ENCODE results near the gene PEG3.

PEG3 gene

DNA sequence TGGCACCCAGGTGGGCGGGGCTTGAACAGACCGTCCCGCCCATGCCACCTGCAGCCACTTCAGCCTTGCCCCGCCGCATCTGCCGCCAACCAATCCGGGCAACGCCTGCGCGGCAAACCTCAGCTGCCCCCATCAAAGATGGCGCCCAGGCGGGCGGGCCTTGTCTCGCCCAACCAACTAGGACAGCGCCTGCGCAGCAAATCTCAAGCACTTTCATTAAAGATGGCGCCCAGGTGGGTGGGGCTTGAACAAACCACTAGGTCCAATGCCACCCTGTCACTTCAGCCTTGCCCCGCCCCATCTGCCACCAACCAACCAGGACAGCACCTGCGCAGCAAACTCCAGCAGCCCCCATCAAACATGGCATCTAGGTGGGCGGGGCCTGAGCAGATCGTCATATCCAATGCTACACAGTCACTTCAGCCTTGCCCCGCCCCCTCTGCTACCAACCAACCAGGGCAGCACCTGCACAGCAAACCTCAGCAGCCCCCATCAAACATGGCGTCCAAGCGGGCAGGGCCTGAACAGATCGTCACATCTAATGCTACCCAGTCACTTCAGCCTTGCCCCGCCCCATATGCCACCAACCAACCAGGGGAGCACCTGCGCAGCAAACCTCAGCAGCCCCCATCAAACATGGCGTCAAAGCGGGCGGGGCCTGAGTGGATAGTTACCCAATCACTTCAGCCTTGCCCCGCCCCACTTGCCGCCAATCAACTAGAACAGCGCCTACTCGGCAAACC, 1.4 kb downstream of the PEG3 start:
- peak; percentile 76 for DNase-seq (ENCODE audit: low read depth)

DNA sequence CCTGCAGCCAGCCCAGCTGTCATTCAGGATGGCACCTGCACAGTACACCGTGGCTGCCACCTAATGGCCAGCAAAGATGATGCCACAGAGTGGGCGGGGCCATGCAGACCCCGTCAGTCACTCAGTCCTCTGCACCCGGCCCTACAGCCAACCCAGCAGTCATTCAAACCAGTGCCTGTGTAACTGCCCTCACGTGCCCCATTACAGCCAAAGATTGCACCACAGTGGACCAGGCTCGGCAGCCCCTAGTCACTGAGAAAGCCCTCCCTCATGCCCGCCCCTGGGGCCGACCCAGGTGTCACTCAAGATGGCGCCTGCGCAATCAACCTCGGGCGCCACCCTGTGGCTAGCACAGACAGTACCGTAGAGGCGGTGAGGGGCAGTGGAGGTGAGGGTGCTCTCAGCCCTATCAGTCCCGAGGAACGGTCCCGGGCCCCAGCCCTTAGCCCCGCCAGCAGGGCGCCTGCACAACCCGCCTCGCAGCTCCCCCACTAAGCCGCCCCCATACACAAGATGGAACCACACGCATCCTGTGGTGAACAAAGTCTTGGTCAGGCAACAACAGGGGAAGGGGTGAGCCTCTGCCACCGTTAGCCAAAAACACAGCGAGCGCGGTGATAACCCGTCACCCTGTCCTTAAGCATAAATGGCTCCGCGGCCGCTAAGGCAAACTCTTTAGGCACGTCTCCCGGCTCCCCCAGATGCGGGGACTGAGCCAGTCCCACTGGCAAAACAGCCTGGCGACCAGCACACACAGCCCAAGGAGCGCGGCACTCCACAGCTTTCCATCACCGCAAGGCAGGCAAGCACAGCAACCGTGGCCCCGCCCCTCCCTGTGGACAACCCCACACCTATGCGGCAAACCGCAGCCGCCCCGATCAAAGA, 2.3 kb downstream of the PEG3 start:
- DNase-seq (ENCODE audit: low read depth): peak; percentile 13

DNA sequence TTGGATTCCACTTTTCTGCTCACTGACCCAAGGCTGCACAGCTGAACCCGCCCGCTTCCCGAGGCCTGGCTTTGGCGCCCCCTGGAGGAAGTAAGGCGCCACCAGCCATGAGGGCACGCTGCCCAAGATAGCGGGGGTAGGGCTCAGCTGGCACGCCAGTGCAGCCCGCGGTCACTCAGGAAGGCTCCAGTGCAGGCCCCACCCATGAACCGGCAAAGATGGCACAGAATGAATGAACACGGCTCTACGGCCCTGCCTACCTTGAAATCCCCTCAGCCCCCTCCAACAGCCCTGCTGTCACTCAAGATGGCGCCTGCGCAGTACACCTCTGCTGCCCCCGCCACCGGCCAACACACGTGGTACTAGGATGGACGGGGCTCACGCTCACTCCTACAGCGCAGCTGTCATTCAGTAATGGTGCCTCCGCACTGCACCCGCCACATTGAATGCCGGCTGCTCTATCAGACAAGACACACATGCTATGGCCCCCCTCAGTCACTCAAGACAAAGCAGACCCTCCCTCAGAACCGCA, 3.0 kb downstream of the PEG3 start:
- DNase-seq (ENCODE audit: low read depth): peak; percentile 18

DNA sequence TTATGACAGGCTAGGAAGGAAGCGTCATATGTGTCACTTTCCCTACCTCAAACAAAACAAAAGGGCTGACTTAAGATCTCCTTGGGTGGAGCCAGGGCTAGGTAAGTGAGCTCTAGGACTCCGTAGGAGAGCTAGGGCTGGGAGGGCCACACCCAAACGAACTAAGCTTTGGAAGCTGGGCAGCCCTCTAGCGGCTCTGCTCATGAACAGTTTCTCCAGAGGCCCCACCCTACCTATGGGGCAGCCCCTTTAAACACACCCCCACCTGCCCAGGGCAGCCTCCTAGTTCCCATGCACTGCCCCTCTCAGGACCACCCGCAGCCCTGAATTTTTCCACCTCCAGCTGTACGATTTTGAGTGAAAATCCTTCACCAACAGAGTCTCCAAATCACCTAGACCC, 3.5 kb downstream of the PEG3 start:
- no peak for DNase-seq (ENCODE audit: low read depth)

DNA sequence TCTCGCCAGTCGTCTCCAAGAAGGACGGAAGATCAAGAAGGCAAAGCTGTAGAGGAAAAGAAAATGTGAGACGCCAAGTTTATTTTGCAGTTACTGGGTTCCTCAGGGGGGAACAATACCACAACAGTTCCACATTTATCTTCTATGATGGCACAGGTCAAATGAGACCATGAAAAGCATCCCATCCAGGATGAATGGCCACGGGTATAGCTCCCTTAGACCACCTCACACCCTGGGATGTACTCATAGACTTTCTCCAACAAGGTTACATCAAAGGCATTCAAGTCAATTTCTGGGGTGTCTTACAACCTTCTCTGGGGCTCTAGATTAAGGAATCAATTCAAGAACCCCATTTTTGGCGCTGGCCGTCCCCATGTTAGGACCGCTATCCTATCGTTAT, 4.5 kb downstream of the PEG3 start:
- no peak for DNase-seq (ENCODE audit: low read depth)

DNA sequence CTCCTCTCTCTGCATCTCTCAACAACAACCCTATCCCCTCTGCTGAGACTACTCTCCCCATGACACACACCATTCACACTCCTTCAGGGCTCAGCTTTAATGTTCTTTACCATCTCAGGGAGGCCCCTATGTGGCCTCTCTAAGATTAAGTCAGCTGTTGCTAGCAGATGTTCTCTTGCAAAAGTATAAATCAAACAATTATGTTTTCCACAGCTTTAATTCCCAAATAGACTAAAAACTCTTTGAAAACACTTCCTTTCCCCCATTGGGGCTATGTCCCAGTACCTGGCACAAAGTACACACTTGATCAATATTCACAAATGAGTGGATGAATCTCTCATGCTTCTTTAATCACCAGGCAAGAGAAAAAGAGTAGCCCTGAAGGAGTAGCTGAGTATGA, 5.1 kb downstream of the PEG3 start:
- DNase-seq (ENCODE audit: low read depth): no peak

DNA sequence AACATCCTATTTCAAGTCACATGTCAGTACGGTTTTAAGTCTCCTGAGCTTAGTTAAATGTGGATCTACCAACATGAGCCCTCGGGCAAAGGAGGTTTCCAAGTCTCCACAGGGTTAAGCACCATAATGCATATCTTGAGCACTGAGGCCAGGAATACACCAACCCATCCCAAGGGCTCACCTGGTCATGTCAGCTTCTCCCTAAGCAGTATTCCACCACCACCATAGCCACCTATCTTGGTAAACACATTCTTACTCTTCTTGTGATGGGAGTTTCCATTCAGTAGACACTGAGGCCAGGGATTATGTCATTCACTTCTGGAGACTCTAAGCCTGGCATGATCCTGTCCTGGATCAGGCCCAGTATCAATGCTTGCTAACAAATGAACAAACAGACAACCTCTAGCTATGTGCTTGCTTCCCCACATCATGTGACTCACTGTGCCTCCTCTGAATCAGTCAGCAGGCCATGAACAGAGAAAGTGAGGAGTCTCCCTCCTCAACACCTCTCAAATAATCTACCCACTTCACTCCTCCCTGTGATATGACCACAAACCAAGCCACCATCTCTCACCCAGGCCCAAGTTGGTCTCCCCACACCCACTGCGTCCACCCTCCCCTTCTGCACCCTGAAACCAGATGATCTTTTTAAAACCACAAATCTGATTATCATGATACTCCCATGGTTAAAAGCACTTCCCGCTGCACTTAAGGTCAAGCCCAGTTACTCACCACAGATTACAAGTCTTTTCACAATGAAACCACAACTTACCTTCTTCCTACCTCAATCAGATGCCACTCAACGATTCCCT, 5.8 kb downstream of the PEG3 start:
- DNase-seq (ENCODE audit: low read depth): no peak

DNA sequence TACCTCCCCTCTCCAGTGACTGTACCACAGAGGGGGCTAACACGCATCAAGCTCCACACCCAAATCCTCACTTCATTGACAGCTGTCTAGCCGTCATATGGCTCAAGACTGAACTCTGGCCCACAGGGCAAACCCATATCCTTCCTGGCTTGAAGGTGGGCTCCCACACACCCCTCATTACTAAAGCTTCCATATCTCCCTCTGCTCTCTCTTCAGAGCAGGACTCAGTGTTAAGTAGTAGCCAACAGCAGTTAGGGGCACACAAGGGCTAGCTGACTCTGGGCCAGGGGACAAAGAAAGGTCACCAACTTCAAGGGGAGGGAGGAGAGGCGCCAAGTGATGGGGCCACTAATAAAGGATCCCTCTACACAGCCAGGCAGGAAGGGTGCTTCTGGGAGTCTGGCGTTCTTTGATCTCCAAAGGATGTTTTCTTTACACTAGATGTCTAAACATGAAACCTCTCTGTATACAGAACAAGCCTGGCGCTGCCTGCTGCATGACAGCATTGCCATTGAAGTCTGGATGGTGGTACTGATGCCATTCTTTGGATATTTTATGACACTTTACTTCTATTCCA, 8.1 kb downstream of the PEG3 start:
- DNase-seq (ENCODE audit: low read depth): no peak

DNA sequence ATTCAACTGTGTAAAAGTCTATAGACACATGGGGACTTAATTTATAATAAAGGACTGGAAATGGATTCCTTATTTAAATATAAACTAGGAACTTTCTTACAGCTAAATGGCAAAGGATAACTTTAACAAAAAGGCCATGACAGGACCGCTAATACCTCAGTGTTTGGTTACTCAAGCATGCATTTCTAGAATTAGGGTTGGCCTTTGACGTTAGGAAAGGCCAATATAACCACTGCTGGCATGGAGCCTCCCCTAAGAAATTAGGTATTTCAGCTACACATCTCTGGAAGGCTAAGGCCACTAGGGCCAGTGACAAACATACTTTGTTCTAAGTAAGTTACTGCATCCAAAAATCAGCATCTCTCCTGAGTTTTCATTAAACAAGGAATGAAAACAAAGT, 9.3 kb downstream of the PEG3 start:
- DNase-seq (ENCODE audit: low read depth): no peak

DNA sequence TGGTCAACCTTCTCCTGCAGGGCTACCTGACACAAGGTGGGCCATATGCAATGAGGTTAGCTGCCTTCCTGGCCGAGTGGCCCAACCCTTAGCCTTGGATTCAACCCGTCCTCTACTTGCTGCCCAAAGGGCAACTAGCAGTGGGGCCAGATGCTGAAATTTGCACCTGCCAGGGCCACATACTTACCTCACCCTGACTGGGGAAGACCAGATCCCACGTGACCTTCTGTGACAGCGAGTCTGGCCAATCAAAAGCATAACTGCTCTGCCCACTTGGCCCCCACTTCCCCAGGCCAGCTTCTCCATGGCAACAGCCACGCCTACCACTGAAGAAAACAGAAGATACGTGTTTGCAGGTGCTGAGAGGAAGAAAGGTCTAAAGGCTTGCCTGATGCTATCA, 10.9 kb downstream of the PEG3 start:
- no peak for DNase-seq (ENCODE audit: low read depth)

DNA sequence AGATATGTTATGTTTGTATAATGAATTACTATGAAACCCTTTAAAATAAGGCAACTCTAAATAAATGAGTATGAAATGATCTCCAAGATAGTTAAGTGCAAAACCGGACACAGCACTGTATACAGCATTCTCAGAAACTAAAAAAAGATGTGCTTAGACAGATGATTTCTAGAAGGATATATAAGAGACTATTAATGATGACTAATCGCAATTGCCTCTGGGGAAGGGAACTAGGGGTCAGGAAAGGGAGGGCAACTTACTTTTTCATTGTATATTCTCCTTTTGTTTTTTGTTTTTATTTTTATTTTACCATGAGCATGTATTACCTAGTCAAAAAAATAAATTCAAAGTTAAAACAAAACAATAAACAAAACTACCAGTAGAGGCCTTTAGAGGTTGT, 12.8 kb downstream of the PEG3 start:
- DNase-seq (ENCODE audit: low read depth): no peak

DNA sequence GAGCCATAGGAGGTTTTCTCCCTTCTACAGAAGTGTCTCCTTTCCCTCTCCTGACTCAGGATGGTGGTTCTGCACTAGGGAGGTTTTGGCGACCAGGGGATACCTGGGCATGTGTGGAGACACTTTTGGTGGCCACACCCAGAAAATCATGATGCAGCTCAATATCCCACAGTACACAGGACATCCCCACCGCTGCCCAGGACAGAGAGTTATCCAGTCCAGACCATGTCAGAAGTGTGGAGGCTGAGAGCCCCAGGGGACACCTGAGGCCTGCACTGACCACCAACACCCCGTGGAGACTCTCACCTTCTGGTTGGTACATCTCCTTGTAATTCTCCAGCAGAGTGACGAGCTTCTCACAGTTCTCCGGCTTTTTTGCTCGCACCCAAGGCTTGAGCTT, 16.6 kb downstream of the PEG3 start:
- no peak for DNase-seq (ENCODE audit: low read depth)

DNA sequence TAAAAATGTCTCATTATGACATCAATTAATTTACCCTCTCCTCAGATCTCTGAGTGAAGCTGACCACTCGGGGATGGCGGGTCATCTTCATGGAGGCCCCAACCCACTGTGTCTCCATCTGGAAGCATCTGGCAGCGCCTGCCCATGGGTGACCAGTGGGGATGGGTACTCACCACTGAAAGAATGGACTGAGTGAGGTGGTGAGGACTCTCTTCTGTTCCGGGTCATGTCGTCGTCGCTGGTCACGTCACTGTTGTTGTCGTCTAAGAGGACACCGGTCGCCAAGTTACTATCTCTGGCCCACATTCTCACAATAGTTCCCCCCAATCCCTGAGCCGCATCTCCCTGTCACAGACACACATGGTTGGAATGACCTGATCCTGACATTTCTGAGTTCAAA, 17.1 kb downstream of the PEG3 start:
- no peak for DNase-seq (ENCODE audit: low read depth)

DNA sequence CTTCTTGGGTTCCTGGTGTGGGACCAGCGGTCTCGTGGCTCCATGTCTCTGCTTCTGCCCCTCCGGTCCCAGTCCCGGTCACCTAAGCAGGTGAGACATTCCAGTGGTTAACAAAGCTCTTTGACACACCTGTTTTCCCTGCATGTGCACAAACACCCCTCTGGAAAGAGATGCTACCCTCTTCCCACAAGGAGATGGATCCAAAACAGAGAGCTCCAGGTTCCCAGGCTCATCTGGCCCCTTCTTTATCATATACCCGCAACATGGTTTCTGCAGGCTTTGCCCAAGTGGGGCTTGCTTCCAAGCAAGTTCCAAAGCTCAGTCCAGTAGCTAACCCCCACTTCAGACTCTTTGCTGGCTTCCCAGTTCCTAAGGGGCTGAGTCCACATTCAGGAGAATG, 17.8 kb downstream of the PEG3 start:
- no peak for DNase-seq (ENCODE audit: low read depth)

DNA sequence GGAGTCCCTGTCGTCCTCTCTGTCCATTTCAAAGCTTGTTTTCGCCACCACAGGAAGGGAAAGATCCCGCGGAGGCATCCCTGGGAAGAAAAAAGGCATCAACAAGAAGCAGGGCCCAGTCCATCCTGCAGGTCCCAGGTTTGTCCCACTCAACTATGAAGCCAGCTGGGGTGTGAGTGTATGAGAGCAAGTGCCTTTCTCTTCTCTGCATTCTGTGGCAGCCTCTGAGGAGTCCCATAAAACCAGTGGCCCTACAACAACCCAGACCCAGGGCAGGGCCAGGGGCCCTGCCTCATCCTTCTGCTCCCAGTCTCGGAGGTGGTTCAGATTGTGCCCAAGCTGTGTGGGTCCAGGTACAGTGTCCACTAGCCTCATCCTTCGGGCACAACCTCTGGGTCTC, 18.9 kb downstream of the PEG3 start:
- DNase-seq (ENCODE audit: low read depth): no peak

DNA sequence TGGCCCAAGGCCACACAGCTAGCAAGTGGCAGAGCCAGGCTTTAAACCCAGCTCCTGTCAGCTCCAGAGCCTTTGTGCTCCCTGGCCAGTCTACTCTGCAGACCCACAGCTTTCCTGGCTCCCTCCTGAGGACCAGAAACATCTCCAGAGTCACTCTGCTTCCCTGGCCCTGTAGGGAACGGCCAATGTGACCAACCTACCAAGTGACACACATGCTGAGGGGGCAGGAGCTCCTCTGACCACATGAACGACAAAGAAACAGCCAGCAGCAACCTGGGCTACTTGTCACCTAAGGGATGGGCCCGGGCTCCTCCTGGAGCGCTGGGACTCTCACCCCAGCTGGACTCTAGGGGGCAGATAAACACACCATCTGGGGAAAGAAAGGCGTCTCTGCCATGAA, 19.3 kb downstream of the PEG3 start:
- DNase-seq (ENCODE audit: low read depth): no peak

DNA sequence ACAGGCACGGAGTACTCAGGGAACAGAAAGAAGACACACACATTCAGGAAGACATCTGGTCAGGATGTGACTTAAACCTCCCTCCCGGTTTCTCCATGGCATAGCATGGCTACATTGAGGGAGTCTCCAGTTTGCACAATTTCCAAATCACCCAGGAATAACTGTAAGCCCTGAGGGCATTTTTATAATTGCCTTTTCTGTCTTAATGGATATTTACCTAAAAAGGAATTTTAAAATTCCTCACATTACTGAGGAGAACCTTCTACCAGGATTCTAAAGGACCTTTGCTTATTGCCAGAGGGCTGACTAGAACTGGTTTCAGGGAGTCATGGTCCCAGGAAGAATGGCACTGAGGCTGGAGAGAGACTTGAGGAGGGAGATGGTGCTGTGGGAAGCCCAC, 21.4 kb downstream of the PEG3 start:
- no peak for DNase-seq (ENCODE audit: low read depth)

DNA sequence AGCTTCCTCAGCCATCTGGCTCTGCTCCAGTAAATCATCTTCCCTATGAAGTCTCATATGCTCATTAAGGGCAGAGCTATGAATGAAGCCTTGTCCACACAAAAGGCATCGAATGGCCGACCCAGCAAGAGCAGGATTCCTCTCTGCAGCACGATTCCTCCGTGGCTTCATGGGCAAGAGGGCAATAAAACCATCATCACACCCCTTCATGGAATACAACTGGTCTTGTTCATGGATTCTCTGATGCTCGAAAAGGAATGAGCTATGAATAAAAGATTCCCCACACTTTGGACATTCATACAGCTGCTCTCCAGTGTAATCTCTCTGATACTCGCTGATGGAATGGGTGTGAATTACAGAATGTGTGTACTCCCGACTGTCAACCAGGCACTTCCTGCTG, 25.9 kb downstream of the PEG3 start:
- no peak for DNase-seq (ENCODE audit: low read depth)

DNA sequence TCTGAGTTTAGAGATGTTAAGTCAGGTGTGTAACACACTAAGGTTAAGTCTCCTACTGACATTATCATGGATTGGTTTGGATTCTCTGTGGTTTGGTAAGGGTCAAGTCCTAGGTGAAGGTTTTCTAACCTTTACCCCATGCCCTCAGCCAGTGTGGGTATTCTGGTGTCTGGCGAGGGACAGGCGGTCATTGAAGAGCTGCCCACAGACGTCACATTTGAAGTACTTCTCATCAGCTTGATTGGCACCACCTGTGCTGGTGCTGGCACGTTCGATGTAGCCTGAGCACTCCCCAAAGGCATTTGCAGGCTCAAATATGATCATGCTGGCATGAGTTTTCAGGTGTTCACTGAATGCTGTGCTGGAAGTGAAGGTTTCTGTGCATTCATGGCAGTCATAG, 27.0 kb downstream of the PEG3 start:
- no peak for DNase-seq (ENCODE audit: low read depth)

DNA sequence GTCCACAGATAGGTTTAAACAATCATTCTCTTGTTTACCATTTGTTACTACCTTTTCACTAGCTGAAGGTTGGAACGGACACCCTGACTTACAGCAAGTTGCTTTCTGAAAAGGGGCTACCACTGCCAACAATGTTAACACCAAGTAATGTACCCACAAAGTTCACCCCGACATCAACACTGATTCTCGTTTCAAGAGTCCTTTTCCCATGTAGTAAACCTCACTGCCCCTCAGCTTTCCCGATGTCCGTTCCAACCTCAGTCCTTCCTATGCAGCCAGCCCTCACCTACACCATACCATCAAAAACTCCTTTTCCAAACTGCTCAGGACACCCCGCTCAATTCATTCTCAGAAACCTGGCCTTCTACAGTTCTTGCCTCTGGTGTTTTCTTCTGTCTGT, 29.0 kb downstream of the PEG3 start:
- no peak for DNase-seq (ENCODE audit: low read depth)

DNA sequence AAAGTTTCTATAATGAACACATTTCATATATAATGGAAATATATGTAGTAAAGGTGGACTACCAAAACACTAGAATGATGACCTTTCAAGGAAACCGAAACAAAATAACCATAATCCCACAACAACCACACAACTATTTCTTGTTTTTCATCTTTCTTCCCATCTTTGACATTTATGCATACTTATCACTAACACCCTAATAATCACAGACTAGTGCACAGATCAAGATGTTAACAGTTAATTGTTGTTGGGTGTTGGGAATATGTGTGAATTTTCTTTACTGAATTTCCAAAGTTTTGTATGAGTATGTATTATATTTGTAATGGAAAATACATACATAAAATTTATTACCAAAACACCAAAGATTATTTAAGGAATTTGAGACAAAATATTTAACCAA, 30.3 kb downstream of the PEG3 start:
- no peak for DNase-seq (ENCODE audit: low read depth)

DNA sequence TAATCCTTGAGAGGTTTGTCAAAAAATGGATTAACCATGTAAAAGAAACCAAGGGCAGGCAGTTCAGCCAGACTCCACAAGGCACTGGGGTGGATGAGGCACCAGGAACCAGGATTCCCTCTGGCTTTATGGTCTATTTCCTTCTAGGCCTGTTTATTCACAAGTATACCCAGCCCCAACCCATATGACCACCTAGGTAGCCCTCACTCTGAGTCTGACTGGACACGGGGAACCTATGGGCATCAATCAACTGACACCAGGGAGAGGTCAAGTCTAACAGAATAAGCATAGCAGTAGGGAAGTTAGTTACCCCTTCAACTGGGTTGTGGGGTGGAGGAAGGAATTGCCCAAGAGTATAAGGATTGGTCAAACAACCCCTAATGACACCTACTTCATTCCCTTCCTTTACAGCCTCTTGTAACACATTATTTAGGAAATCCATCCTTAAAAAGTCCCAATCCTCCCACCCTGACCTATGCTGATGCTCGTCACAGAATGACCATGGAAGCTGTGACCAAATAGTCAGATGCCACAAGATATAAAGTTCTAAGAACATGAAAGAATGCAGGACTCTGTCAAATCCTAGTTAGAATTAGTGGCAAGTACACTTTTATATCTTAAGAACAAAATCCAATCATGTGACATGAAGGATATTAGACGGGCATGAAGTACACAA, 31.7 kb downstream of the PEG3 start:
- no peak for DNase-seq (ENCODE audit: low read depth)
